Thymus (tissue), 14 donors: ENCODE data around the gene CISD3. TPM values are rescaled to one million over a fixed set of nuclear protein-coding genes. Genes with fewer than 3 reads are reported as not detected.

Experiments
- DNase-seq, 9 donors: peaks; one replicate each; pipeline ENCODE4 v3.0.0-alpha.2; 2013; ENCODE audit warnings: low spot score in 9 of 9, low read depth in 6 of 9, missing footprints in 1 of 9
- H3K27ac ChIP-seq, 2 donors: one replicate each; pipeline ENCODE4 v1.5.1; 2013; ENCODE audit warnings: control low read depth in 1 of 2, low read depth in 1 of 2, low read length in 1 of 2, mild to moderate bottlenecking in 1 of 2, moderate library complexity in 1 of 2
- H3K27me3 ChIP-seq, 2 donors: one replicate each; pipeline ENCODE4 v1.5.1; 2013; ENCODE audit warnings: low read length in 1 of 2; ENCODE audit not compliant: control insufficient read depth in 2 of 2, insufficient read depth in 1 of 2
- H3K36me3 ChIP-seq, 2 donors: one replicate each; pipeline ENCODE4 v1.5.1; 2013; ENCODE audit warnings: low read length in 1 of 2, mild to moderate bottlenecking in 1 of 2, moderate library complexity in 1 of 2; ENCODE audit not compliant: control insufficient read depth in 2 of 2, insufficient read depth in 2 of 2
- H3K4me1 ChIP-seq, 2 donors: one replicate each; pipeline ENCODE4 v1.5.1; 2013; ENCODE audit warnings: low read length in 2 of 2; ENCODE audit not compliant: control insufficient read depth in 2 of 2, insufficient read depth in 2 of 2
- H3K4me3 ChIP-seq, 2 donors: one replicate each; pipeline ENCODE4 v1.5.1; 2013; ENCODE audit warnings: low read length in 2 of 2, control low read depth in 1 of 2, mild to moderate bottlenecking in 1 of 2
- H3K9me3 ChIP-seq, 2 donors: one replicate each; pipeline ENCODE4 v1.5.1; 2013; ENCODE audit warnings: low read length in 1 of 2, mild to moderate bottlenecking in 1 of 2; ENCODE audit not compliant: control insufficient read depth in 2 of 2, insufficient read depth in 1 of 2
- WGBS: extraction: QIAGEN DNeasy Blood & Tissue Kit; methylation state at CpG from one replicate; pipeline ENCODE4 v1.1.7; 2013; 5-methylcytosine and 5-hydroxymethylcytosine counted together
- long read RNA-seq, 10 donors: transcript quantifications; one replicate each; lab custom pipeline, GENCODE V29; 2026
- polyA plus RNA-seq: library from polyadenylated mRNA; stranded (reverse); fragments of 200-250 nt; gene quantifications from one replicate; pipeline ENCODE4 v1.2.3, GENCODE V29; 2013
- total RNA-seq: library from RNA; stranded (reverse); fragments of 120-200 nt; gene quantifications from one replicate; pipeline ENCODE4 v1.2.4, GENCODE V29; 2013
- donor health status: healthy.

Gene CISD3
- total RNA-seq (10.3 TPM), polyA plus RNA-seq (22.5 TPM)
- long read RNA-seq, donor 1, partial matches to known transcripts: 0 of 3 reads
- long read RNA-seq, donor 1, other reads (novel, unspliced or antisense): 0 of 3 reads
- long read RNA-seq, donor 2: 0 reads
- long read RNA-seq, donor 3, transcript CISD3-204 (4 exons, 2,074 nt): major isoform, 27 of 29 reads
- long read RNA-seq, donor 3, partial matches to known transcripts: 0 of 29 reads
- long read RNA-seq, donor 3, other reads (novel, unspliced or antisense): 0 of 29 reads
- long read RNA-seq, donor 4, transcript CISD3-204 (4 exons, 2,074 nt): major isoform, 7 of 10 reads
- long read RNA-seq, donor 4, partial matches to known transcripts: 0 of 10 reads
- long read RNA-seq, donor 4, other reads (novel, unspliced or antisense): 0 of 10 reads
- long read RNA-seq, donor 5, transcript CISD3-206 (3 exons, 2,326 nt): minor isoform, 5 of 32 reads
- long read RNA-seq, donor 5, transcript CISD3-204 (4 exons, 2,074 nt): major isoform, 26 of 32 reads
- long read RNA-seq, donor 5, partial matches to known transcripts: 0 of 32 reads
- long read RNA-seq, donor 5, other reads (novel, unspliced or antisense): 0 of 32 reads
- long read RNA-seq, donor 6, transcript CISD3-204 (4 exons, 2,074 nt): major isoform, 17 of 18 reads
- long read RNA-seq, donor 6, partial matches to known transcripts: 0 of 18 reads
- long read RNA-seq, donor 6, other reads (novel, unspliced or antisense): 0 of 18 reads
- long read RNA-seq, donor 7, transcript CISD3-204 (4 exons, 2,074 nt): major isoform, 10 of 12 reads
- long read RNA-seq, donor 7, partial matches to known transcripts: 0 of 12 reads
- long read RNA-seq, donor 7, other reads (novel, unspliced or antisense): 0 of 12 reads
- long read RNA-seq, donor 8, transcript CISD3-204 (4 exons, 2,074 nt): major isoform, 10 of 13 reads
- long read RNA-seq, donor 8, partial matches to known transcripts: 0 of 13 reads
- long read RNA-seq, donor 8, other reads (novel, unspliced or antisense): 0 of 13 reads
- long read RNA-seq, donor 9, transcript CISD3-204 (4 exons, 2,074 nt): major isoform, 8 of 8 reads
- long read RNA-seq, donor 9, partial matches to known transcripts: 0 of 8 reads
- long read RNA-seq, donor 9, other reads (novel, unspliced or antisense): 0 of 8 reads
- long read RNA-seq, donor 10, transcript CISD3-204 (4 exons, 2,074 nt): major isoform, 16 of 19 reads
- long read RNA-seq, donor 10, partial matches to known transcripts: 0 of 19 reads
- long read RNA-seq, donor 10, other reads (novel, unspliced or antisense): 0 of 19 reads

GRCh38 chr17:38729886-38730525 is at the start of gene CISD3:
CISD3 (plus strand) TSS chr17:38730341; CDS start chr17:38730359, 18 bp downstream.
- 1% methylated on average over 92 of the region's 92 CpGs for WGBS
- Histone ChIP-seq H3K27me3 (no peaks in the 10 kb centered on the region), H3K27ac (peak within 1 kb of the TSS; percentile 60 to 90), H3K36me3 (peaks cover 4 to 10% of the 10 kb centered on the region in 2 donors), H3K4me3 (peak within 1 kb of the TSS; percentile 46 to 57), H3K4me1 (peaks cover 30 to 68% of the 10 kb centered on the region in 2 donors), H3K9me3 (peaks cover 0 to 10% of the 10 kb centered on the region in 2 donors)
- peak in 5 of 9 donors; percentile 71 to 89 (median 85) for DNase-seq

- 95% methylated on average over 3 of the region's 3 CpGs for WGBS
- no peak for DNase-seq
These were observed 49.0 kb upstream of the CISD3 start for GRCh38 chr17:38681096-38681495.

GRCh38 chr17:38685491-38685890 is 44.6 kb upstream of the CISD3 start:
- H3K27ac ChIP-seq: no peak overlapping the region
- H3K27me3 ChIP-seq: peaks cover 0 to 9% of the 10 kb centered on the region in 2 donors
- no peak overlapping the region for H3K4me3 ChIP-seq
- no peaks in the 10 kb centered on the region for H3K9me3 ChIP-seq
- WGBS: 88% methylated on average over 12 of the region's 12 CpGs
- no peaks in the 10 kb centered on the region for H3K36me3 ChIP-seq
- no peaks in the 10 kb centered on the region for H3K4me1 ChIP-seq
- no peak for DNase-seq

More at GRCh38 chr17:38681096-38681495, 49.0 kb upstream of the CISD3 start:
- Histone ChIP-seq H3K36me3 (no peaks in the 10 kb centered on the region), H3K27ac (no peak overlapping the region), H3K4me1 (peaks cover 0 to 6% of the 10 kb centered on the region in 2 donors), H3K9me3 (no peaks in the 10 kb centered on the region), H3K27me3 (peaks cover 2 to 21% of the 10 kb centered on the region in 2 donors), H3K4me3 (no peak overlapping the region)

- Histone ChIP-seq H3K4me1 (no peaks in the 10 kb centered on the region), H3K36me3 (no peaks in the 10 kb centered on the region), H3K27me3 (peaks cover 0 to 9% of the 10 kb centered on the region in 2 donors), H3K9me3 (no peaks in the 10 kb centered on the region), H3K4me3 (no peak overlapping the region), H3K27ac (no peak overlapping the region)
- 97% methylated on average over 5 of the region's 5 CpGs for WGBS
- DNase-seq: no peak
These were observed 42.9 kb upstream of the CISD3 start for GRCh38 chr17:38687286-38687685.

GRCh38 chr17:38690386-38690785 is 39.8 kb upstream of the CISD3 start:
- Histone ChIP-seq H3K4me3 (no peak overlapping the region), H3K27ac (no peak overlapping the region), H3K36me3 (no peaks in the 10 kb centered on the region), H3K4me1 (peaks cover 0 to 7% of the 10 kb centered on the region in 2 donors), H3K27me3 (peaks cover 0 to 4% of the 10 kb centered on the region in 2 donors), H3K9me3 (no peaks in the 10 kb centered on the region)
- WGBS: 97% methylated on average over 4 of the region's 4 CpGs
- DNase-seq: no peak

- Histone ChIP-seq H3K4me1 (peaks cover 0 to 13% of the 10 kb centered on the region in 2 donors), H3K4me3 (no peak overlapping the region), H3K27ac (no peak overlapping the region), H3K9me3 (no peaks in the 10 kb centered on the region), H3K27me3 (no peaks in the 10 kb centered on the region), H3K36me3 (no peaks in the 10 kb centered on the region)
- no peak for DNase-seq
- WGBS: 99% methylated on average over 4 of the region's 4 CpGs
These were observed 39.0 kb upstream of the CISD3 start for GRCh38 chr17:38691154-38691553.

GRCh38 chr17:38693700-38694329 is 36.3 kb upstream of the CISD3 start:
- Histone ChIP-seq H3K4me3 (no peak overlapping the region), H3K27me3 (no peaks in the 10 kb centered on the region), H3K36me3 (no peaks in the 10 kb centered on the region), H3K4me1 (peaks cover 0 to 17% of the 10 kb centered on the region in 2 donors), H3K9me3 (no peaks in the 10 kb centered on the region), H3K27ac (no peak overlapping the region)
- 92% methylated on average over 12 of the region's 12 CpGs for WGBS
- DNase-seq: no peak
